Measurements from ENCODE around the gene INPP1. TPM values are rescaled to one million over a fixed set of nuclear protein-coding genes. Genes with fewer than 3 reads are reported as not detected.

INPP1 gene
- total and polyA plus RNA-seq, 2 of the 8 experiments (the other 6 are each of a cell fraction or from before 2014, with no cell fraction given), result 0.88 to 3.0 TPM

- TF ChIP-seq CHD7 (IDR thresholded peaks at IDR 0.05; ENCODE audit: insufficient replicate concordance, low read length), result no peak
- no peak for TF ChIP-seq HDAC6 (IDR thresholded peaks at IDR 0.05; ENCODE audit: low read depth, low read length)
- TF ChIP-seq RFX5 (IDR thresholded peaks at IDR 0.05; ENCODE audit: borderline replicate concordance, low read depth, low read length), result no peak
- TF ChIP-seq, protein P1, sequence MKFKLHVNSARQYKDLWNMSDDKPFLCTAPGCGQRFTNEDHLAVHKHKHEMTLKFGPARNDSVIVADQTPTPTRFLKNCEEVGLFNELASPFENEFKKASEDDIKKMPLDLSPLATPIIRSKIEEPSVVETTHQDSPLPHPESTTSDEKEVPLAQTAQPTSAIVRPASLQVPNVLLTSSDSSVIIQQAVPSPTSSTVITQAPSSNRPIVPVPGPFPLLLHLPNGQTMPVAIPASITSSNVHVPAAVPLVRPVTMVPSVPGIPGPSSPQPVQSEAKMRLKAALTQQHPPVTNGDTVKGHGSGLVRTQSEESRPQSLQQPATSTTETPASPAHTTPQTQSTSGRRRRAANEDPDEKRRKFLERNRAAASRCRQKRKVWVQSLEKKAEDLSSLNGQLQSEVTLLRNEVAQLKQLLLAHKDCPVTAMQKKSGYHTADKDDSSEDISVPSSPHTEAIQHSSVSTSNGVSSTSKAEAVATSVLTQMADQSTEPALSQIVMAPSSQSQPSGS (IDR thresholded peaks at IDR 0.05; ENCODE audit: low read length), result peak; percentile 49; the same call in 1 of the 2 replicates
- TF ChIP-seq NANOG (IDR thresholded peaks at IDR 0.05; ENCODE audit: insufficient read depth, low read depth, low read length, poor library complexity, severe bottlenecking), result peak; percentile 2
- TF ChIP-seq BRCA1 (IDR thresholded peaks at IDR 0.05; ENCODE audit: low read depth, low read length), result peak; percentile 80
- TF ChIP-seq PHF8 (conservative IDR thresholded peaks at IDR 0.05; ENCODE audit: low read depth, low read length), result peak; percentile 50; the same call in 1 of the 2 replicates
Observed at GRCh38 chr2:190319555-190320498, 23.6 kb upstream of the INPP1 start, which contains the start of gene HIBCH (continued).

All from H1 (cell line).